OCI-LY1 (cell line): Measurements from ENCODE around the gene ZIC4.

Source experiments
- H2AFZ ChIP-seq: fragments of 200-600 bp; sonication (generic), shearing (Covaris generic); 2 replicates; pipeline ENCODE4 v1.6.0; 2014; ENCODE audit warnings: antibody characterized with exemption, mild to moderate bottlenecking, low read length
- H3F3A ChIP-seq: fragments of 200-600 bp; sonication (generic), shearing (Covaris generic); 2 replicates; pipeline ENCODE4 v1.6.0; 2014; ENCODE audit warnings: mild to moderate bottlenecking, antibody characterized with exemption, low read length, moderate library complexity; ENCODE audit not compliant: insufficient read depth
- H3K27ac ChIP-seq: fragments of 200-600 bp; sonication (generic); 2 replicates; pipeline ENCODE4 v1.5.1; 2014; ENCODE audit warnings: low read length, mixed run types, mild to moderate bottlenecking, low read depth; ENCODE audit not compliant: poor library complexity, severe bottlenecking
- H3K27me3 ChIP-seq: fragments of 200-600 bp; sonication (generic); 2 replicates; pipeline ENCODE4 v1.6.0; 2014; ENCODE audit warnings: antibody characterized with exemption, mild to moderate bottlenecking, low read length, moderate library complexity; ENCODE audit not compliant: insufficient read depth
- H3K36me3 ChIP-seq: fragments of 200-600 bp; sonication (generic); 2 replicates; pipeline ENCODE4 v1.6.1; 2014; ENCODE audit warnings: mild to moderate bottlenecking, antibody characterized with exemption, low read length, moderate library complexity, mixed read lengths; ENCODE audit not compliant: insufficient read depth
- H3K4me1 ChIP-seq: fragments of 200-600 bp; sonication (generic); 2 replicates; pipeline ENCODE4 v1.5.1; 2014; ENCODE audit warnings: mild to moderate bottlenecking, low read length, moderate library complexity; ENCODE audit not compliant: insufficient read depth, severe bottlenecking
- H3K4me2 ChIP-seq: fragments of 200-600 bp; sonication (generic), shearing (Covaris generic); 2 replicates; pipeline ENCODE4 v1.6.1; 2014; ENCODE audit warnings: low read length
- H3K4me3 ChIP-seq: fragments of 200-600 bp; sonication (generic); 2 replicates; pipeline ENCODE4 v1.5.1; 2014; ENCODE audit warnings: low read length, low read depth, mild to moderate bottlenecking, mixed read lengths; ENCODE audit not compliant: poor library complexity, severe bottlenecking
- H3K79me2 ChIP-seq: fragments of 200-600 bp; shearing (Covaris generic); 2 replicates; pipeline ENCODE4 v1.6.1; 2016; ENCODE audit warnings: mixed run types, low read length, mixed read lengths; ENCODE audit not compliant: insufficient read depth
- H3K9ac ChIP-seq: fragments of 200-600 bp; sonication (generic), shearing (Covaris generic); 2 replicates; pipeline ENCODE4 v1.6.1; 2014; ENCODE audit warnings: mild to moderate bottlenecking, low read length, mixed read lengths
- H3K9me2 ChIP-seq: fragments of 200-600 bp; sonication (generic), shearing (Covaris generic); 2 replicates; pipeline ENCODE4 v1.6.1; 2014; ENCODE audit warnings: low read depth, mild to moderate bottlenecking, low read length, mixed read lengths
- H3K9me3 ChIP-seq: fragments of 200-600 bp; shearing (Covaris generic); 2 replicates; pipeline ENCODE4 v1.6.1; 2014; ENCODE audit warnings: low read length, mixed read lengths
- H4K20me1 ChIP-seq: fragments of 200-600 bp; sonication (generic), shearing (Covaris generic); 2 replicates; pipeline ENCODE4 v1.6.0; 2016; ENCODE audit warnings: mild to moderate bottlenecking, low read length; ENCODE audit not compliant: insufficient read depth
- EZH2 ChIP-seq: fragments of 200-600 bp; sonication (generic), shearing (Covaris generic); IDR thresholded peaks from 2 replicates; pipeline ENCODE4 v1.8.0; 2017; ENCODE audit warnings: borderline replicate concordance, mixed run types, mild to moderate bottlenecking, antibody characterized with exemption, low read length, moderate library complexity, mixed read lengths
- TF ChIP-seq, protein P1 (sequence below): fragments of 200-600 bp; sonication (generic), shearing (Covaris generic); IDR thresholded peaks from 2 replicates; pipeline ENCODE4 v1.5.1; 2017; ENCODE audit warnings: mild to moderate bottlenecking, antibody characterized with exemption, low read length, moderate library complexity, mixed read lengths

ZIC4 gene

DNA sequence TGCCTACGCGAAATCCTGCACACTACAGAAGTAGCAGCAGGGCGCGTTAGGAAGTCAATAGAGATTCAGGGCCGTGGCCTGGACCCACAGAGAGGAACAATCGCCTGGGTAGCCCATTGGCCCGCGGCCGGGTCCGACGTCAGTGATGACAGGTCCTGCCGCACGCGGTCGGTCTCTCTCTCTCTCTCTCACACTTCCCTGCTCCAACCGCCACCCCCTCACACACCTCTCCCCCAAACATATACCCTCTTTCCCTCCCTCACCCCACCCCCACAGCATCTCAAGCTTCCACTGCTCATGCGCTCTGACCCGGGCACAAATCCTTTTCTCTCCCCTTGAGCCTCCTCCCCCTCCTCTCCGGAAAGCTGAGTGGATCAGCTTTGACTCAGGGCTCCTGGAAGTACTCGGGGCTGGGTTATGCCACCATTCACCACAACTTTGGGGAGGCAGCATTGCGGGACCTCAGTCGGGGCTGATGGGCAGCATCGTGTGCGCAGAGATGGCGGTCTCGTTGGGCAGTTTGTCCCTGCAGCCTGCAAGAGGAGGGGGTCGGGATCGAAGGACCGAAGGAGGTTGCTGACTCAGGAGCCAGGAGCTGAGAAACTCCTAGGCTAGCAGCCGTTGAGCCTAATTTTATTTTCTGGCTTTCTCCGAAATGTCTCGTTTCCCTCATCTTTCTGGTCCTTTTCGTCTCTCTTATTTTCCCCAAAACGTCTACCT, 9.0 kb downstream of the ZIC4 start:
- Histone ChIP-seq H3F3A (no peaks in the 10 kb centered on the region), H3K9me2 (no peaks in the 10 kb centered on the region), H3K36me3 (no peaks in the 10 kb centered on the region), H2AFZ (no peak overlapping the region), H3K9me3 (no peaks in the 10 kb centered on the region), H3K27ac (no peak overlapping the region), H3K27me3 (no peaks in the 10 kb centered on the region), H3K4me1 (no peaks in the 10 kb centered on the region), H3K4me3 (no peak overlapping the region), H4K20me1 (no peaks in the 10 kb centered on the region), H3K79me2 (no peaks in the 10 kb centered on the region), H3K9ac (no peak overlapping the region), H3K4me2 (no peak overlapping the region)
- TF ChIP-seq, protein P1, sequence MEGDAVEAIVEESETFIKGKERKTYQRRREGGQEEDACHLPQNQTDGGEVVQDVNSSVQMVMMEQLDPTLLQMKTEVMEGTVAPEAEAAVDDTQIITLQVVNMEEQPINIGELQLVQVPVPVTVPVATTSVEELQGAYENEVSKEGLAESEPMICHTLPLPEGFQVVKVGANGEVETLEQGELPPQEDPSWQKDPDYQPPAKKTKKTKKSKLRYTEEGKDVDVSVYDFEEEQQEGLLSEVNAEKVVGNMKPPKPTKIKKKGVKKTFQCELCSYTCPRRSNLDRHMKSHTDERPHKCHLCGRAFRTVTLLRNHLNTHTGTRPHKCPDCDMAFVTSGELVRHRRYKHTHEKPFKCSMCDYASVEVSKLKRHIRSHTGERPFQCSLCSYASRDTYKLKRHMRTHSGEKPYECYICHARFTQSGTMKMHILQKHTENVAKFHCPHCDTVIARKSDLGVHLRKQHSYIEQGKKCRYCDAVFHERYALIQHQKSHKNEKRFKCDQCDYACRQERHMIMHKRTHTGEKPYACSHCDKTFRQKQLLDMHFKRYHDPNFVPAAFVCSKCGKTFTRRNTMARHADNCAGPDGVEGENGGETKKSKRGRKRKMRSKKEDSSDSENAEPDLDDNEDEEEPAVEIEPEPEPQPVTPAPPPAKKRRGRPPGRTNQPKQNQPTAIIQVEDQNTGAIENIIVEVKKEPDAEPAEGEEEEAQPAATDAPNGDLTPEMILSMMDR: no peak
- TF ChIP-seq EZH2: no peak

DNA sequence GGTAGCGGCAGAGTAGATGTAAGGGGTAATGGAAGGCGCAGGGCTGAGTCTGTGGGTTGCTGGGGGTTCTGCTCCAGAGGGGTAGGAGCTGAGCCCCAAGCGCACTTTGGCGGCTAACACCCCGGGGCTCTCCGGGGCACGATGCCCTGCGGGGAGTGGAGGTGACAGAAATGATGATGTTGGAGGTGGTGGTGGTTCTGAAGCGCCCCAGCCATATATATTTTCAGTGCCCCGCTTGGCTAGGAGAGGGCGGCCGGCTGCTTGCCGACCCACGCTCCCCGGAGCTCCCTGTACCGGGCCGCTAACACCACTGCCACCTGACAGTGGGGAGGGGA, 9.7 kb downstream of the ZIC4 start:
- Histone ChIP-seq H3K4me3 (no peak overlapping the region), H3K9me3 (no peaks in the 10 kb centered on the region), H3K4me1 (no peaks in the 10 kb centered on the region), H3K79me2 (no peaks in the 10 kb centered on the region), H3K9ac (no peak overlapping the region), H3F3A (no peaks in the 10 kb centered on the region), H3K4me2 (no peak overlapping the region), H4K20me1 (no peaks in the 10 kb centered on the region), H2AFZ (no peak overlapping the region), H3K9me2 (no peaks in the 10 kb centered on the region), H3K27me3 (no peaks in the 10 kb centered on the region), H3K36me3 (no peaks in the 10 kb centered on the region), H3K27ac (no peak overlapping the region)
- no peak for TF ChIP-seq EZH2
- TF ChIP-seq, protein P1: no peak

DNA sequence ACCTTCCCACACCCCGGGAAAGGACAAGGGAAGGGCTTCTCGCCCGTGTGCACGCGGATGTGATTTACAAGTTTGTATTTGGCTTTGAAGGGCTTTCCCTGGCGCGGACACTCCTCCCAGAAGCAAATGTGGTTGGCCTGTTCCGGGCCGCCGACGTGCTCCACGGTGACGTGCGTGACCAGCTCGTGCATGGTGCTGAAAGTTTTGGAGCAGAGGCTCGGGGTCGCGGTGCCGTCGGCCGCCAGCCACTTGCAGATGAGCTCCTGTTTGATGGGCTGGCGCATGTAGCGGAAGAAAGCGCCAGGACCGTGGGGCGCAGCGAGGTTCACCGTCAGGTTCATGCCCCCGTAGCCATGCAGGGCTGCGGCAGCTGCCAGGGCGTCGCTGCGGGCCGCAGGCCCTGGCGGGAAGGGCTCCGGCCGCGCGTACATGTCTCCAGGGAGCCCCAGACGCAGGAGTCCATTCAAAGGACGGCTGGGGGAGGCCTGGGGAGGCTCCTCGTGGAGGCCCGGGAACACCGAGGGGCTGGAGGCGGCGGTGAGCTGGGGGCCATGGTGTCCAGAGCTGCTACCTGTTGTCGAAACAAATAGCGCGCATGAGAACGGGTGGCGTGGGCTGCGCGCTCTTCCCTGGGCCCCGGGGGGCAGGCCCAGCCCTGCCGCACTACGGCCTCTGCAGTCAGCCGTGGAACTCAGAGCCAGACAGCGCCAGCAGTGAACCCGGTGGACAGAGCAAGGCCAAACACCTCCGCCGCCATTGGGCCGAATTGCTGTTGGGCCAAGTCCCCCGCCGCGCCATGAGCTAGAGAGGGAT, 10.2 kb downstream of the ZIC4 start:
- no peaks in the 10 kb centered on the region for H3K79me2 ChIP-seq
- no peaks in the 10 kb centered on the region for H3K27me3 ChIP-seq
- no peaks in the 10 kb centered on the region for H3K36me3 ChIP-seq
- H3K4me3 ChIP-seq: no peak overlapping the region
- H3K4me2 ChIP-seq: no peak overlapping the region
- H3K27ac ChIP-seq: no peak overlapping the region
- no peaks in the 10 kb centered on the region for H3K9me3 ChIP-seq
- no peaks in the 10 kb centered on the region for H3K9me2 ChIP-seq
- H2AFZ ChIP-seq: no peak overlapping the region
- no peaks in the 10 kb centered on the region for H3F3A ChIP-seq
- TF ChIP-seq, protein P1: no peak
- TF ChIP-seq EZH2: no peak
- no peak overlapping the region for H3K9ac ChIP-seq
- no peaks in the 10 kb centered on the region for H3K4me1 ChIP-seq
- H4K20me1 ChIP-seq: no peaks in the 10 kb centered on the region
